ENCODE data around the gene ATL1.

Gene ATL1

DNA sequence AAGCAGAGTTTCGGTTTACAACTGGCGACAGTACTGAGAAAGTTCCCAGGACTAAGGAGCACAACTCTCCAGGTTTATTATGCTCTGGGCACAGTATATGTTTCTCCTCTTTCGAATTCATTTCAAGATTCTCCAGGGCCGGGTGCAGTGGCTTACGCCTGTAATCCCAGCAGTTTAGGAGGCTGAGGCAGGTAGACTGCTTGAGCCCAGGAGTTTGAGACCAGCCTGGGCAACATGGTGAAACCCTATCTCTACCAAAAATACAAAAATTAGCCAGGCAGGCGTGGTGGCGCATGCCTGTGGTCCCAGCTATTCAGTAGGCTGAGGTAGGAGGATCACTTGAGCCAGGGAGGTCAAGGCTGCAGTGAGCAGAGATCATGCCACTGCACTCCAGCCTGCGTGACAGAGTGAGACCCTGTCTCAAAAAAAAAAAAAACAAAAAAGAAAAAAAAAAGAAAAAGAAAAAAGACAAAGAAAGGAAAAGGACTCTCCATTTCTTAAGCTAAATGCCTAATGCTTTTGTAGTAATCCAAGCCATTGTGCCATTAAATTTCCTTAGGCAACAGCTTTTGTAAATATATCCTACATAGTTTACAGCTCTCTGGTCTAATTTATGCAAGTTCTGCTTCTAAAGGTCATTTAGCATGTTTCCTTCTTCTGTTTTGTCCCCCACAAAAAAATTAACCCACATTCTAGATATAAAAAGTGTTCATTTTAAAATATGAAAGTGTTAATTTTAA lies 34.8 kb downstream of the ATL1 start:
- no peaks in the 10 kb centered on the region for H3K27me3 ChIP-seq (ENCODE audit: control insufficient read depth, insufficient read depth, low read length)
- no peak overlapping the region for H3K4me3 ChIP-seq (ENCODE audit: low read length)
- no peaks in the 10 kb centered on the region for H3K4me1 ChIP-seq (ENCODE audit: control insufficient read depth, insufficient read depth, low read length)
- H3K36me3 ChIP-seq (ENCODE audit: control insufficient read depth, insufficient read depth, low read length): peaks cover 2% of the 10 kb centered on the region
- no peak overlapping the region for H3K27ac ChIP-seq (ENCODE audit: low read depth, low read length)
- H3K9ac ChIP-seq (ENCODE audit: low read length): no peak overlapping the region

DNA sequence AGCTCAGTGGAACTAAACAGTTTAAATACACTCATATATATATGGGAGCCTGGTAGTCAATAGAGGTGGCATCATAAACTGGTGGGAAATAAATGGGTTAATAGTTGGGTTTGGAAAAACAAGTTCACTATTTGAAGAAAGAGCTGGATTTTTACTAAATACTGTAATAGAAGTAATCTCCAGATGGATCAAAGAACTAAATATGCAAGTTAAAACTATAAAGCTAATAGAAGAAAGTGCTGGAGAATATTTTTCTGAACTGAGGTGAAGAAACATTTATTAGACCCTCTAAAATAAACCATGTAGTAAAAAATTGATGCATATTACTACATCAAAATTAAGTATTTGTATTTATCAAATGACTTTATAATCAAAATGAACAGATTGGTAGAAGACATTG lies 38.8 kb downstream of the ATL1 start:
- Histone ChIP-seq H3K36me3 (ENCODE audit: control insufficient read depth, insufficient read depth, low read length) (no peaks in the 10 kb centered on the region), H3K4me1 (ENCODE audit: control insufficient read depth, insufficient read depth, low read length) (no peaks in the 10 kb centered on the region), H3K27me3 (ENCODE audit: control insufficient read depth, insufficient read depth, low read length) (no peaks in the 10 kb centered on the region), H3K27ac (ENCODE audit: low read depth, low read length) (no peak overlapping the region), H3K4me3 (ENCODE audit: low read length) (no peak overlapping the region), H3K9ac (ENCODE audit: low read length) (no peak overlapping the region)

DNA sequence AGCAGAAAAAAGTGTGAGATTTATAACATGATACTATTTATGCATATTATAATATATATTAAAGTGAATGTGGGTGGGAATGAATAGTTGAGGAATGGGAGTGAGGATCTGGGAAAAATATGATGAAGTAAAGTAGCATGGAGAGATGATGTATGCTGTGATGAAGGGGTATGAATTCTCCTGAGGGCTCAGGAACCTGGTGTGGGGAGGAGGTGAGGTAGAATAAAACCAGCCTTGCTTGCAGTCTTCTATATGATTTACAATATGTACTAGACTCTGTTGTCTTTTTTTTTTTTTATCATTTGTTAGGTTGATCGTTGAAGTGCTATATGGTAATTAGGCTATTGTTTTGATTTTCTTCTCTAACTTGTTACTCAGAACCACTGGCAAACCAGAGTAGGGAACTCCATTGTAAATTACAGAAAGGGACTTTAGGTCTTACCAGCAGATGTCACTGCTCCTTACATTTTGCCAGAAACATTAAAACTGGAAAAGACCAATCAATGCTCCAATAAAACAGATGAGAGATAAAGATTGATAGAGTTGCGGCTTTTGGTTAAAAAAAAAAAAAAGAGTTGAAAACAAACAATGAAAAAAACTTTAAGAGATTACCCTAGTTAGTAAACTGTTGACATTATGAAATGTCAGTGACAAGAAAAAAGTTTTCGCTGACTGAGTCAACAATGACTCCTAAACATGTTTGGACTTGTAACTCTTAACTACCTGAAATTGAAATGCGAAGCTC lies 39.9 kb downstream of the ATL1 start:
- H3K36me3 ChIP-seq (ENCODE audit: control insufficient read depth, insufficient read depth, low read length): no peaks in the 10 kb centered on the region
- no peak overlapping the region for H3K27ac ChIP-seq (ENCODE audit: low read depth, low read length)
- no peaks in the 10 kb centered on the region for H3K4me1 ChIP-seq (ENCODE audit: control insufficient read depth, insufficient read depth, low read length)
- no peak overlapping the region for H3K4me3 ChIP-seq (ENCODE audit: low read length)
- H3K27me3 ChIP-seq (ENCODE audit: control insufficient read depth, insufficient read depth, low read length): no peaks in the 10 kb centered on the region
- H3K9ac ChIP-seq (ENCODE audit: low read length): no peak overlapping the region

DNA sequence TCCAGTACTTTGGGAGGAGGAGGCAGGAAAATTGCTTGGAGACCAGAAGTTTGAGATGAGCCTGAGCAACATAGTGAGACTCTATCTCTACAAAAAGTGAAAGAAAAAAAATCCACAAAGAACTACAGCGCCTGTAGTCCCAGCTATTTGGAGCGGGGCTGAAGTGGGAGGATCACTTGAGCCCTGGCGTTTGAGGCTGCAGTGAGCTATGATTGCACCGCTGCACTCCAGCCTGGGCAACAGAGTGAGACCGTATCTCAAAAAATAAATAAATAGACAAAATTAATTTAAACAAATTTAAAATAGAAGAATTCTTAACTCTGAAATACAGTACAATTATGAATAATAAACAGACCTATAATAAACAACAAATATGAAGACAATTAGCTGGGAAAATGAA lies 40.9 kb downstream of the ATL1 start:
- H3K27ac ChIP-seq (ENCODE audit: low read depth, low read length): no peak overlapping the region
- H3K36me3 ChIP-seq (ENCODE audit: control insufficient read depth, insufficient read depth, low read length): no peaks in the 10 kb centered on the region
- no peak overlapping the region for H3K9ac ChIP-seq (ENCODE audit: low read length)
- H3K4me1 ChIP-seq (ENCODE audit: control insufficient read depth, insufficient read depth, low read length): no peaks in the 10 kb centered on the region
- H3K4me3 ChIP-seq (ENCODE audit: low read length): no peak overlapping the region
- no peaks in the 10 kb centered on the region for H3K27me3 ChIP-seq (ENCODE audit: control insufficient read depth, insufficient read depth, low read length)

DNA sequence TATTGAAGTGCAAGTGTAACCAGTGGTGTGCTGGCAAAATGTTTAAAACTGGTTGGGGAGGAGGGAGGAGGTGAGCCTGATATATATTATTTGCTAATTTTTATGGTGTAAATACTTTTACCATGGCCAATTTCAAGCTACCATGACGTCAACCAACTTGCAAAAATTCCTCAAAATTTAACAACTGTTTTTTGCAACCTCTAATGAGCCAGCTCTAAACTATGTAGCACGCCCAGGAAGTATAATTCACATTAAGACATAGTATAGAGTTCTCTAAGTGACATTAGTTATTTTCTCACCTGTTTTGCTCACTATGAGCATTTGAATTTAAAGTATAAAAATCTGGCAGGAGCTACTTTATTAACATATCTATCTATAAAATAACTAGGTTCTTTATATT lies 41.4 kb downstream of the ATL1 start:
- H3K36me3 ChIP-seq (ENCODE audit: control insufficient read depth, insufficient read depth, low read length): no peaks in the 10 kb centered on the region

DNA sequence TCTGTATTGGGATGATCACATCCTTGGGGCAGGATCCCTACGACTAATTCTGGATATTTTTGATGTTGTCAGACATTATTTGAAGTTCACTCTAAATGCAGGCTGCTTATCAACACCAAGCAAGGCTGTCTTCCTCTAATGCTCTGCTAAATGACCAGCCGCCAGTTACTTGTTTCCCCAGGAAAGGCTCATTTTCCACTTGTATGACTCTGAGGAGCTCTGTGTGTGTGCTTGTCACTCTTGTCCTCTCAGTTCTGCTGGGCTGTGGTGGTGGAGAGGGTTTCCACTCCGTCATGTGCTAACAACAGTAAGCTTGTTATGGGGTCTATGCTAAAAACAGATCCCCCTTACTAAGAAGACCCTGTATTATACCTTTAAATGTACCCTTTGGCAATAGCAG lies 42.1 kb downstream of the ATL1 start:
- Histone ChIP-seq H3K36me3 (ENCODE audit: control insufficient read depth, insufficient read depth, low read length) (no peaks in the 10 kb centered on the region), H3K9ac (ENCODE audit: low read length) (no peak overlapping the region), H3K27ac (ENCODE audit: low read depth, low read length) (no peak overlapping the region), H3K27me3 (ENCODE audit: control insufficient read depth, insufficient read depth, low read length) (no peaks in the 10 kb centered on the region), H3K4me3 (ENCODE audit: low read length) (no peak overlapping the region), H3K4me1 (ENCODE audit: control insufficient read depth, insufficient read depth, low read length) (no peaks in the 10 kb centered on the region)

More for the DNA sequence above, 41.4 kb downstream of the ATL1 start:
- Histone ChIP-seq H3K9ac (ENCODE audit: low read length) (no peak overlapping the region), H3K27ac (ENCODE audit: low read depth, low read length) (no peak overlapping the region), H3K4me1 (ENCODE audit: control insufficient read depth, insufficient read depth, low read length) (no peaks in the 10 kb centered on the region), H3K27me3 (ENCODE audit: control insufficient read depth, insufficient read depth, low read length) (no peaks in the 10 kb centered on the region), H3K4me3 (ENCODE audit: low read length) (no peak overlapping the region)

DNA sequence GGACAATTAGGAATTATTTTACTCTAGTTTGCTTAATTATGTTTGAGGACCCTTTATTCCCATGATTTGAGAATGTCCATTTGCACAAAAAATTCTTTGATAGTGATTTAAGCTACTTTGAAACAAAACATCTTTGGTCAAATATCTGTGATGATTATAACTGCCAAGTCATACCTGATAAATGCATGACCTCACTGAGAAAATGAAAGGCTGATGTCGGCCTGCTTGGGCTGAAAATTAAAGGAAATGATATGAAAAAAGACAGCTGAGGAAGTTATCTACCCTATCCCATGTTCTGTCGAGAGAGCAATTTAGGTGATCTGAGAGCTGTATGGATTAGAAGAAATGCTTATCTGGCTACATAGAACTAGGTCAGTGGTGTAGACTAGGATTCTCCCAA lies 43.6 kb downstream of the ATL1 start:
- Histone ChIP-seq H3K27ac (ENCODE audit: low read depth, low read length) (no peak overlapping the region), H3K36me3 (ENCODE audit: control insufficient read depth, insufficient read depth, low read length) (no peaks in the 10 kb centered on the region), H3K4me3 (ENCODE audit: low read length) (no peak overlapping the region), H3K9ac (ENCODE audit: low read length) (no peak overlapping the region), H3K4me1 (ENCODE audit: control insufficient read depth, insufficient read depth, low read length) (no peaks in the 10 kb centered on the region), H3K27me3 (ENCODE audit: control insufficient read depth, insufficient read depth, low read length) (no peaks in the 10 kb centered on the region)

DNA sequence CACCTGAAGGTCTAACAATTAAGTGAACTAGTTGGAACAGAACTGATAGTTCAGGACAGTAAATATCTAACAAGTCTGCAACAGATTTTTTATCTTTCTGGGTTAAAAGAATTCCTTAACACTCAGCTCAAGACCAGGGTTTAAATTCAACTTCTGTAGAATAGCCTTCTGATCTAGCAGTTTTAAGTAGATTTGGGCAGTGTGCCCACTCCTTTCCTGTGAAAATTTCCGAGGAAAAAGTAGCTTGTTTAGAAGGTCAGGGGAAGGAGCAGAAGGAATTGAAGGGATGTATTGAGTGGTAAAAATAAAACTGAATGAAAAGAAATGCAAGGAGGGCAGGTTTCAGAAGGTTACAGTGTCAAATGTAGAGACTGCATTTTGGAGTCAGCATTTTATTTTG lies 45.8 kb downstream of the ATL1 start:
- no peak overlapping the region for H3K27ac ChIP-seq (ENCODE audit: low read depth, low read length)
- H3K27me3 ChIP-seq (ENCODE audit: control insufficient read depth, insufficient read depth, low read length): no peaks in the 10 kb centered on the region
- H3K4me1 ChIP-seq (ENCODE audit: control insufficient read depth, insufficient read depth, low read length): no peaks in the 10 kb centered on the region
- no peak overlapping the region for H3K4me3 ChIP-seq (ENCODE audit: low read length)
- no peaks in the 10 kb centered on the region for H3K36me3 ChIP-seq (ENCODE audit: control insufficient read depth, insufficient read depth, low read length)
- H3K9ac ChIP-seq (ENCODE audit: low read length): no peak overlapping the region

DNA sequence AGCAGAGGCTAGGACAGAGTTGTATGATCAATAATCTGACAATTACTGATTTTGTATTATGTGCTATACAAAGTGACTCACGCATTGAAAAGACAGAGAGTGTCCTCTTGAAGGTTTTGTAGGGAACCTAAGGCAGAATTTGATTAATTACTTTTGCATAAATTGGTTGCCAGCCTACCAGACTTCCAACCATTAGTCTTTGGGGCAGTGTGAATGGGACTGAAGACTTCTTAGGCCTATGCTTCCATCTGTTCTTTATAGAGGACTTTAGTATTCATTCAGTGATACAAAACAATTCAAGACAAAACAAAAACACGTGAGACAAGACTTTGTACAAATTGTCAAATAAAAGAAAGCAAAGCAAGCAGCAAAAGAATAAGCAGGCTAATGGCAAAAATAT lies 46.5 kb downstream of the ATL1 start:
- Histone ChIP-seq H3K27me3 (ENCODE audit: control insufficient read depth, insufficient read depth, low read length) (no peaks in the 10 kb centered on the region), H3K4me1 (ENCODE audit: control insufficient read depth, insufficient read depth, low read length) (no peaks in the 10 kb centered on the region), H3K36me3 (ENCODE audit: control insufficient read depth, insufficient read depth, low read length) (no peaks in the 10 kb centered on the region), H3K4me3 (ENCODE audit: low read length) (no peak overlapping the region), H3K27ac (ENCODE audit: low read depth, low read length) (no peak overlapping the region), H3K9ac (ENCODE audit: low read length) (no peak overlapping the region)

DNA sequence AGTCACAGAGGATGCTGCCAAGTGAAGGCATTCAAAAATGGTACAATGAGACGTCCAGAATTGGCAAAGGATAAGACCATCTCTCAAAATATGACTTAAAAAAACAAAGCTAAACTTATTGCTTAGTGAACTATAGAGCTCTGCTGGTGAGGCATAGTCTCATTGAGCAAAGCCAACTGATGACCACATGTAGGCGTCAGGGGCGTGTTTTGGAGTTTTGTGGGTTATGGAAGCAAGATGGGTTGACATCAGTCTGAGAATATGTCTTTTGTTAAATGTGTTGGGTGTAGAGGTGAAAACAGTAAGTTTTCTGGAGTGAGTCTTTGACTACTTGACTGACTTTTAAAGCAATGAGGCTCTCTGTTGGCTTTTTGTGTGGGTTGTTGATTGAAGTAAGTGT lies 47.2 kb downstream of the ATL1 start:
- H3K27me3 ChIP-seq (ENCODE audit: control insufficient read depth, insufficient read depth, low read length): no peaks in the 10 kb centered on the region
- H3K4me3 ChIP-seq (ENCODE audit: low read length): no peak overlapping the region
- no peaks in the 10 kb centered on the region for H3K36me3 ChIP-seq (ENCODE audit: control insufficient read depth, insufficient read depth, low read length)
- H3K9ac ChIP-seq (ENCODE audit: low read length): no peak overlapping the region
- no peak overlapping the region for H3K27ac ChIP-seq (ENCODE audit: low read depth, low read length)
- H3K4me1 ChIP-seq (ENCODE audit: control insufficient read depth, insufficient read depth, low read length): no peaks in the 10 kb centered on the region

DNA sequence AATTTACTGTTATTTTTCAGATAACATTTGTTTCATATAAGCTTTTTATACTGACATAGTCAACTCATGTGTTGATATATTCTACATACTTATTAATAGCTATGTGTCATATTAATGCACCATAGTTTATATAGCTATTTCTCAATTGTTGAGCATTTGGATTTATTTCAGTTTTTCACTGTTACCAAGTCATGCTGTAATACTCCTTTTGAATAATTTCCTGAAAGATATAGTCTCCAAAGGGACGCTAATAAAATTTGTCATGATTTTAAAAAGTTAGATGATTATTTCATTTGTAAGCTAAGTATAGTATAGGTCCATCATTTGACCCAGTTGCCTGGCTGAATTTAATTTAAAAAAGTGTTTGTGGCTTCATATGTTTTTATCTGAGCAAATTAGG lies 47.8 kb downstream of the ATL1 start:
- Histone ChIP-seq H3K27ac (ENCODE audit: low read depth, low read length) (no peak overlapping the region), H3K4me1 (ENCODE audit: control insufficient read depth, insufficient read depth, low read length) (no peaks in the 10 kb centered on the region), H3K27me3 (ENCODE audit: control insufficient read depth, insufficient read depth, low read length) (no peaks in the 10 kb centered on the region), H3K9ac (ENCODE audit: low read length) (no peak overlapping the region), H3K36me3 (ENCODE audit: control insufficient read depth, insufficient read depth, low read length) (no peaks in the 10 kb centered on the region), H3K4me3 (ENCODE audit: low read length) (no peak overlapping the region)

DNA sequence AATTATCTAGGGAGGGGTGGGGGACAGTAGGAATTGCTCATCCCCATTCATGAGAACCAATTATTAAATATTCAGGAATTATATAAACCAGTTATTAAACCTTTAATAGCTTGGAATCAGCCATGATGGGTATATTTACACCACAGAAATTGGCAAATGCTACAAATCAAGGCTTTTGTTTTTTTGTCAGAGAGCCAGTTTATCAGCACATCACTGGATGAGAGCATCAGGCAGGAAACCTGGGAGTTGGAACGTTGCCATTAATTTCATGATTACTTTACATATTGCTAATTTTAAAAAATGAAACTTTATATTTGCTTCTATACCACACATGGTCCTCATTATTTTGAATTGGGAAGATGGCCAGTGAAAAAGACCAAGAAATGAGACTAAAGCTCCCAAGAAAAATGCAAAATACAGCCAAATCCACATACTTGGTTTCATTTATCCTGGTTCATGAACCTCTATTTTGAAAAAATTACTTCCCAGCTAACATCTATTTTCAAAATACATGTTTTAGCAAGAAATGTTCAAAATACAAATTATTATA lies 48.4 kb downstream of the ATL1 start:
- Histone ChIP-seq H3K9ac (ENCODE audit: low read length) (no peak overlapping the region), H3K27ac (ENCODE audit: low read depth, low read length) (no peak overlapping the region), H3K36me3 (ENCODE audit: control insufficient read depth, insufficient read depth, low read length) (no peaks in the 10 kb centered on the region), H3K4me3 (ENCODE audit: low read length) (no peak overlapping the region), H3K4me1 (ENCODE audit: control insufficient read depth, insufficient read depth, low read length) (no peaks in the 10 kb centered on the region), H3K27me3 (ENCODE audit: control insufficient read depth, insufficient read depth, low read length) (no peaks in the 10 kb centered on the region)

DNA sequence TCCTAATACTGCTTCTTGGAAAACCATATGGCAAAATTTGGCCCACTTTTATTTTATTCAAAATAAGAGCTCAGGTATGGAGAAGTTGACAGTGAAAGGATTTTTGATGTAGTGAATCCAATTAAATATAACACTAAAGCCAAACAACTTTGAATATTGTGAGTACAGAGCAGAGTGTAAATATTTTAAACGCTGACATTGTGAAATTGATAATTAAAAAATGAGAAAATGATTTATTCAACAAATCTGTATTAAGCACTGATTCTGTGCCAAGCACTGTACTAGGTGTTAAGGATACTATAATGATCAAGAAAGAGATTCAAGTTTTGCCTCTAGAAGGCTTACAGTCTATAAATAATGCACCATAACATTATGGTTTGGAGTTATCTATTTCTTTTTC lies 50.5 kb downstream of the ATL1 start:
- H3K36me3 ChIP-seq (ENCODE audit: control insufficient read depth, insufficient read depth, low read length): no peaks in the 10 kb centered on the region
- no peaks in the 10 kb centered on the region for H3K27me3 ChIP-seq (ENCODE audit: control insufficient read depth, insufficient read depth, low read length)
- H3K4me3 ChIP-seq (ENCODE audit: low read length): no peak overlapping the region
- no peak overlapping the region for H3K9ac ChIP-seq (ENCODE audit: low read length)
- H3K27ac ChIP-seq (ENCODE audit: low read depth, low read length): no peak overlapping the region
- H3K4me1 ChIP-seq (ENCODE audit: control insufficient read depth, insufficient read depth, low read length): no peaks in the 10 kb centered on the region

All from rectal smooth muscle tissue (tissue), 1 donor.